AG08395 (cell line): ENCODE measurements around the gene YY2.
"Not testable (repeated sequence)": the region's sequence is repeated elsewhere in the genome, so short reads cannot be mapped to it uniquely, and the experiment has no call there.

Experiments
- DNase-seq: peaks from one replicate; pipeline ENCODE4 v3.0.0; 2012; ENCODE audit warnings: mixed read lengths, low spot score

YY2 gene

GRCh38 chrX:21855937-21856415 is at the start of gene YY2:
Gene YY2 (plus strand): TSS chrX:21855987. CDS start chrX:21856485, 498 bp downstream.
- no peak for DNase-seq

GRCh38 chrX:21806691-21807090 is 49.1 kb upstream of the YY2 start:
- DNase-seq = no peak

GRCh38 chrX:21811832-21812231 is 44.0 kb upstream of the YY2 start:
- DNase-seq = no peak

DNA sequence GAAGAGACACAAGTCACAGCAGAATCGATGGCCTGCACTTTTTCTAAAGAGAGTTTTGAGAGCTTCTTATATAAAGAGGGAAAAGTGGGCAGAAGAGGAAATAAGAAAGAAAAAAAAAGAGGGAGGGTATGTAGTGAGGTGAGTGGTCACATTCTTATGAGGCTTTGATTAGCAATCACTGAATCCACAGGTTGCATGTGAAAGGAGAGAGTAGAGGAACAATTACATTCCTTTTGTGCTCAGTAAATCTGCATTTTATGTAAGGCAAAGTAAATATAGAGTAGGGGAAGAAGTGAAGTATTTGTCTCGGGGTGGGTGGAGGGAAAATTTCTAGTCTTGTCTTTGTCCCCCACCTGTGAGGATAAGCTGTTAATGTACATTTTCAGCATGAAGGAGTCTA is 43.2 kb upstream of the YY2 start:
- no peak for DNase-seq

GRCh38 chrX:21813612-21814368 is 42.0 kb upstream of the YY2 start:
- DNase-seq = no peak

- no peak for DNase-seq
These were observed 39.7 kb upstream of the YY2 start for GRCh38 chrX:21816136-21816535.

GRCh38 chrX:21820170-21820569 is 35.6 kb upstream of the YY2 start:
- DNase-seq = not testable (repeated sequence)

GRCh38 chrX:21821875-21822274 is 33.9 kb upstream of the YY2 start:
- no peak for DNase-seq

- DNase-seq = no peak
These were observed 24.3 kb upstream of the YY2 start for GRCh38 chrX:21831496-21831895.

- DNase-seq = no peak
These were observed 18.7 kb upstream of the YY2 start for GRCh38 chrX:21837056-21837455.

GRCh38 chrX:21838937-21839333 is 16.9 kb upstream of the YY2 start:
- DNase-seq = no peak

DNA sequence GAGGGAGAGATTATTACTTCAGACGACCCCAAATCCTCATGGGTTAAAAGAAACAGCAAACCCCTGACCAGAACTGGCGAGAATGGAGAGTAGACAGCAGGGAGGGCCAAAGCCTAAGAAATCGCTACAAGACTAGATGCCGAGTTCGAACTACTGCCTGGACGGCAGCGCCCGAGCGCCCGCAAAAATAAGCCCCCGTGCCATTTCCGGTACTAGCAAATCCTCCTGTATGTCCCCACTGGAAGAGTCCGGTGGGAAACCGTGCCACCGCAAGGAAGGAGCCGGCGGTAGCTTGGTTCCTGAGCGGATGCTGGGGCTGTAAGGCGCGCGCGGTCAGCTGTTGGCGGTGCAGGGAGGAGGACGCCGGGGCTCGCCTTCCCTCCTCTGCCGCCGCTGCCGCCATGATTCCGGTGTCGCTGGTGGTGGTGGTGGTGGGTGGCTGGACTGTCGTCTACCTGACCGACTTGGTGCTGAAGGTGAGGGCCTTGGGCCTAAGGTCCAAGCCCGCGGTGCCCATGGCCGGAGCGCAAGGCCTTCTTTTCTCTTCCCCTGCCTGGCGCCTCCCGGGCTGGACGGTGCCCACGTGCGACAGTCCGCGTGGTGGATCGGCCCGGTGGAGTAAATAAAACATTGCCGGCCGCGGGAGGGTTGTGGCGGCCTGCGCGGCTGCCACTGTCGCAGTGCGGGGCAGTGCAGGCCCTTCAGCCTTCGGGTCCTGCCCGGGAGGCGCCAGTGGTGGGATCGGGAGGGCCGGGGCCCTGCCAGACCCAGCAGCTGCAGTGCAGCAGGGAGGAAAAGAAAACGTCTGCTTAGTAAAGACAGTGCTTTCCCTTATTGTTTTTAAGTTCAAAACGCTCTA is 16.2 kb upstream of the YY2 start, which contains the start of gene MBTPS2:
TSS of gene MBTPS2 (plus strand) at position 284 of the 859 bp plus-strand sequence. CDS start at position 402, 118 bp downstream.
- DNase-seq = peak; percentile 66

GRCh38 chrX:21840193-21840545 is 15.6 kb upstream of the YY2 start:
- DNase-seq = no peak

- no peak for DNase-seq
These were observed 12.6 kb upstream of the YY2 start for GRCh38 chrX:21843179-21843578.

- no peak for DNase-seq
These were observed 10.7 kb upstream of the YY2 start for GRCh38 chrX:21845096-21845495.

DNA sequence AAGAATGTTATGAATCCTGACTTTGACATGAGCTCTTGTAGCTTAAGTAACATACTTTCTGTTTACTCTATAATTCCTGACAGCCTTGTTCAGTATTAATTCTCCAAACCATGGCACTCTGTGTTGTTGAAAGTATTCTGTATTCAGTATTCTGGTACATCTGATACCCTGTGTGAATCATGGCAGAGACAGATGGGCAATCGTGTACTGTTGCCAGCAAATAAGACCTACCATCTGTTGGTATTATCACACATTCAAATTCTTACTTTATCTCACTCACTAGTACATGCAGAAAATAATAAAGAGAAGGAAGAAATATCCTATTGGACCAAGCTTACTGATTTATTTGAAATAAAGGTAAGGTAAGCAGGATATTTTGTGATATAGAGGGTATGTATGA is 8.4 kb upstream of the YY2 start:
- DNase-seq = no peak

GRCh38 chrX:21853578-21853977 is 2.2 kb upstream of the YY2 start:
- no peak for DNase-seq

GRCh38 chrX:21856504-21856903 is 717 bp downstream of the YY2 start:
- no peak for DNase-seq

- DNase-seq = peak; percentile 8
These were observed 7.5 kb downstream of the YY2 start for GRCh38 chrX:21863241-21863640.

GRCh38 chrX:21865436-21865835 is 9.6 kb downstream of the YY2 start:
- no peak for DNase-seq

- DNase-seq = no peak
These were observed 14.7 kb downstream of the YY2 start for GRCh38 chrX:21870494-21870893.

GRCh38 chrX:21873063-21873775 is 17.4 kb downstream of the YY2 start:
- no peak for DNase-seq
